ENCODE data around the gene CRIM1. TPM values are rescaled to one million over a fixed set of nuclear protein-coding genes. Genes with fewer than 3 reads are reported as not detected.

The CRIM1 gene
- total and polyA plus RNA-seq, 2 of the 8 experiments (the other 6 are each of a cell fraction or from before 2014, with no cell fraction given): 9.4 to 28.4 TPM

- Histone ChIP-seq H4K8ac (ENCODE audit: extremely low read depth, insufficient read depth, low read length) (no peak overlapping the region), H3K23me2 (ENCODE audit: low read depth, low read length) (no peaks in the 10 kb centered on the region), H3K56ac (replicated peaks; ENCODE audit: insufficient read length, low read depth, low read length) (no peak overlapping the region), H3K23ac (ENCODE audit: insufficient read length) (no peak overlapping the region), H3K79me1 (ENCODE audit: low read depth, low read length) (no peaks in the 10 kb centered on the region), H3K9ac (replicated peaks in 1 of 4; ENCODE audit: extremely low read depth in 1 of 4, low read depth in 3 of 4, low read length in 3 of 4) (no peak overlapping the region), H3K4me2 (ENCODE audit: insufficient read depth in 1 of 2, low read depth in 2 of 2, low read length in 2 of 2) (no peak overlapping the region), H3K27ac (ENCODE audit: low read depth, low read length) (no peak overlapping the region), H2BK15ac (ENCODE audit: low read length) (no peak overlapping the region), H3K36me3 (ENCODE audit: control insufficient read depth in 2 of 4, insufficient read depth in 4 of 4, low read length in 3 of 4) (peaks cover 0 to 32% (median 9%) of the 10 kb centered on the region in 4 experiments; a peak in 5 of 8 replicates), H3K18ac (ENCODE audit: extremely low read depth, low read length) (no peak overlapping the region), H4K5ac (ENCODE audit: insufficient read length, low read depth, low read length) (no peak overlapping the region), H3K79me2 (ENCODE audit: control insufficient read depth in 1 of 2, insufficient read depth in 2 of 2, low read length in 2 of 2) (peaks cover 0 to 2% of the 10 kb centered on the region in 2 experiments; a peak in 1 of 4 replicates), H3K4me3 (ENCODE audit: extremely low read depth in 1 of 4, insufficient read depth in 2 of 4, low read depth in 3 of 4, low read length in 4 of 4) (no peak overlapping the region), H2BK120ac (replicated peaks; ENCODE audit: low read depth, low read length) (no peak overlapping the region), H3K9me3 (ENCODE audit: insufficient read depth in 2 of 2, low read depth in 1 of 2, low read length in 1 of 2) (no peaks in the 10 kb centered on the region), H3K27me3 (replicated peaks in 1 of 4; ENCODE audit: control insufficient read depth in 3 of 4, extremely low read depth in 1 of 4, insufficient read depth in 3 of 4, low read length in 3 of 4) (no peaks in the 10 kb centered on the region), H2BK5ac (ENCODE audit: low read depth, low read length) (no peak overlapping the region), H4K20me1 (replicated peaks in 1 of 2; ENCODE audit: control insufficient read depth in 1 of 2, insufficient read depth in 2 of 2, low read length in 2 of 2) (peaks cover 0 to 1% of the 10 kb centered on the region in 2 experiments), H3K14ac (ENCODE audit: insufficient read length) (no peak overlapping the region), H2AFZ (ENCODE audit: low read length) (no peak overlapping the region), H2AK5ac (ENCODE audit: low read depth, low read length) (no peak overlapping the region), H2BK12ac (ENCODE audit: low read depth, low read length) (no peak overlapping the region), H2BK20ac (ENCODE audit: low read length) (no peak overlapping the region), H3K4ac (replicated peaks; ENCODE audit: insufficient read length, low read depth, low read length) (no peak overlapping the region), H3K4me1 (replicated peaks in 1 of 4; ENCODE audit: control insufficient read depth in 3 of 4, insufficient read depth in 4 of 4, low read length in 3 of 4) (peaks cover 0 to 5% (median 1%) of the 10 kb centered on the region in 4 experiments; a peak in 1 of 7 replicates), H4K91ac (replicated peaks; ENCODE audit: insufficient read length, low read length) (no peak overlapping the region)
- ChIA-PET CTCF (ENCODE audit: partially characterized antibody) (interaction anchor here (0.6 to 3.4 kb wide), 8 partner anchors 9 to 1086 kb away, joined by 3 to 26 read pairs (median 4); no protein-coding TSS in a partner anchor), POLR2A (ENCODE audit: partially characterized antibody) (no interaction called here)
- FAIRE-seq: no peak
- no peak for DNase-seq (ENCODE audit: low read depth in 1 of 2, low spot score in 2 of 2)
- 86% methylated on average over 6 of the region's 6 CpGs; no CpG with 5 or more reads in 1 of the 2 experiments for WGBS, 2 experiments (ENCODE audit: extremely low coverage in 1 of 2, insufficient coverage in 1 of 2, insufficient read length in 1 of 2, insufficient replicate concordance in 2 of 2, low coverage in 1 of 2, low lambda C conversion rate in 2 of 2, missing lambda C conversion rate in 1 of 2)
- no peak for TF ChIP-seq JUND (IDR thresholded peaks at IDR 0.05; ENCODE audit: low read length)
- no peak for TF ChIP-seq JUN (IDR thresholded peaks at IDR 0.05; ENCODE audit: low read depth, low read length)
- TF ChIP-seq GTF2F1 (IDR thresholded peaks at IDR 0.05; ENCODE audit: borderline replicate concordance, low read depth, low read length): no peak
- TF ChIP-seq KDM4A (IDR thresholded peaks at IDR 0.05; ENCODE audit: low read depth, low read length, severe bottlenecking): no peak
- no peak for TF ChIP-seq FOSL1 (IDR thresholded peaks at IDR 0.05; ENCODE audit: insufficient read depth, low read depth, low read length)
- TF ChIP-seq USF2 (IDR thresholded peaks at IDR 0.05; ENCODE audit: low read length): no peak
- TF ChIP-seq SIX5 (IDR thresholded peaks at IDR 0.05; ENCODE audit: low read depth, low read length): no peak
- TF ChIP-seq MAX (IDR thresholded peaks at IDR 0.05): no peak
- TF ChIP-seq TBP (IDR thresholded peaks at IDR 0.05; ENCODE audit: low read depth, low read length): no peak
Observed at GRCh38 chr2:36449943-36450392, 94.4 kb downstream of the CRIM1 start.
